Peyer's patch (tissue), 4 donors: Measurements from ENCODE around the gene PXMP4. TPM values are rescaled to one million over a fixed set of nuclear protein-coding genes. Genes with fewer than 3 reads are reported as not detected.

Experiments used
- DNase-seq, 3 donors: peaks; one replicate each; pipeline ENCODE4 v3.0.0-alpha.2; 2017 to 2019
- H3K27ac ChIP-seq, 4 donors: fragments of 200-600 bp; sonication (generic); one replicate each; pipeline ENCODE4 v1.5.1; 2016 to 2019
- H3K27me3 ChIP-seq, 2 donors: fragments of 200-600 bp; sonication (generic); one replicate each; pipeline ENCODE4 v1.5.1; 2019
- H3K36me3 ChIP-seq, 3 donors: fragments of 200-600 bp; sonication (generic); one replicate each; pipeline ENCODE4 v1.5.1; 2016 to 2019
- H3K4me1 ChIP-seq, 4 donors: fragments of 200-600 bp; sonication (generic); one replicate each; pipeline ENCODE4 v1.5.1; 2016 to 2019
- H3K4me3 ChIP-seq, 4 donors: fragments of 200-600 bp; sonication (generic); 1 replicate in 3 of 4; 2 replicates in 1 of 4; pipeline ENCODE4 v1.5.1; 2016 to 2019; ENCODE audit warnings: mild to moderate bottlenecking in 1 of 4
- H3K9me3 ChIP-seq, 4 donors: fragments of 200-600 bp; sonication (generic); one replicate each; pipeline ENCODE4 v1.5.1; 2016 to 2019; ENCODE audit warnings: mild to moderate bottlenecking in 1 of 4
- POLR2A ChIP-seq, 2 donors: fragments of 450-650 bp; IDR thresholded peaks; one replicate each; pipeline ENCODE4 v1.5.1; 2017; ENCODE audit warnings: antibody characterized with exemption in 2 of 2, mild to moderate bottlenecking in 2 of 2, moderate library complexity in 2 of 2
- total RNA-seq, 4 donors: library from RNA; depleted of rRNA; stranded (reverse); fragments of >200 nt; gene quantifications; one replicate each; pipeline ENCODE4 v1.1.0, GENCODE V29; 2016
- TF ChIP-seq, protein P1 (sequence below), 6 experiments: fragments of 450-650 bp in 4 of 6; fragments of 200-600 bp in 2 of 6; sonication (generic) in 1 of 6; IDR thresholded peaks; one replicate each; pipeline ENCODE4 v1.5.1; 2017 to 2019; ENCODE audit warnings: antibody characterized with exemption in 6 of 6, mild to moderate bottlenecking in 3 of 6, moderate library complexity in 1 of 6

The PXMP4 gene
- total RNA-seq, 4 donors from 2014 or later, result 0.83 to 15.3 (median 8.1) TPM

DNA sequence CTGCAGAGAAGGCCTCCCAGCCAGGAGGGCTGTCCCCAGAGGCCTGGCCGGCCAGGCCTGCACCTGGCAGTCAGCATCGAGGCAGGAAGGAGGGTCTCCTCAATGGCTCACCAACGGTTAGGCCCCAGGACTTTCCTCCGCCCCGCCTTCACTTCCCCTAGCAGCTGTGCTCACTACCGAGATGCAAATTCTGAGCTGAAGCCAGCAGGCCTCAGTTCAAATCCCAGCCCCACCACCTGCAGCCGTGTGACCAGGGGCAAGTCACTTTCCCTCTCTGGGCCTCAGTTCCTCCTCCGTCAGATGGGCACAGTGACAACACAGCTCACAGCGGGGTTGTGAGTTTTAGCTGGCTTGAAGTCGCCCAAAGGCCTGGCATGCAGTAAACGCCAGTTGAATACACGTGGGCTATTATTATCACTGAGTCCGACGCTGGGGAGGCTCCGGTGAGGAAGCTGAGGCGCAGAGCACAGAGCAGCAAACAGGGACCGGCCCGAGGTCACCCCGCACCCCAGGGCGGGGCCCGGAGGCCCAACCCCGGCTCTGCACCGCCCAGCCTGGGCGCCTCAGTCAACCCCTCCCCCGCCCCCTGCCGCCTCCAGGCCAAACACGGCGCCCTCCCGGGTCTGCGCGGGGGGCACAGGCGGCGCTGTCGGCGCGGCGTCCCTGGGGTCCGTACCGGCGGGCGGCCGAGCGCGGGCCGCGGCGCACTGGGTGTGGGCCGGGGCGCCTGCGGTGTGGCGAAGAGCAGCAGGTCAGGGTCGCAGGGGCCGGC, 34.6 kb downstream of the PXMP4 start:
- DNase-seq, result peak; percentile 63 to 82 (median 73)
- H3K4me1 ChIP-seq, result peaks cover 0 to 19% (median 14%) of the 10 kb centered on the region in 4 donors
- no peaks in the 10 kb centered on the region for H3K36me3 ChIP-seq
- TF ChIP-seq, protein P1, sequence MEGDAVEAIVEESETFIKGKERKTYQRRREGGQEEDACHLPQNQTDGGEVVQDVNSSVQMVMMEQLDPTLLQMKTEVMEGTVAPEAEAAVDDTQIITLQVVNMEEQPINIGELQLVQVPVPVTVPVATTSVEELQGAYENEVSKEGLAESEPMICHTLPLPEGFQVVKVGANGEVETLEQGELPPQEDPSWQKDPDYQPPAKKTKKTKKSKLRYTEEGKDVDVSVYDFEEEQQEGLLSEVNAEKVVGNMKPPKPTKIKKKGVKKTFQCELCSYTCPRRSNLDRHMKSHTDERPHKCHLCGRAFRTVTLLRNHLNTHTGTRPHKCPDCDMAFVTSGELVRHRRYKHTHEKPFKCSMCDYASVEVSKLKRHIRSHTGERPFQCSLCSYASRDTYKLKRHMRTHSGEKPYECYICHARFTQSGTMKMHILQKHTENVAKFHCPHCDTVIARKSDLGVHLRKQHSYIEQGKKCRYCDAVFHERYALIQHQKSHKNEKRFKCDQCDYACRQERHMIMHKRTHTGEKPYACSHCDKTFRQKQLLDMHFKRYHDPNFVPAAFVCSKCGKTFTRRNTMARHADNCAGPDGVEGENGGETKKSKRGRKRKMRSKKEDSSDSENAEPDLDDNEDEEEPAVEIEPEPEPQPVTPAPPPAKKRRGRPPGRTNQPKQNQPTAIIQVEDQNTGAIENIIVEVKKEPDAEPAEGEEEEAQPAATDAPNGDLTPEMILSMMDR (IDR thresholded peaks at IDR 0.05), result no peak
- TF ChIP-seq POLR2A (IDR thresholded peaks at IDR 0.05), result no peak
- no peaks in the 10 kb centered on the region for H3K27me3 ChIP-seq
- peak overlapping the region; percentile 30 to 73 (median 63) for H3K4me3 ChIP-seq
- H3K9me3 ChIP-seq, result no peaks in the 10 kb centered on the region
- peak overlapping the region; percentile 56 to 80 (median 66) for H3K27ac ChIP-seq

DNA sequence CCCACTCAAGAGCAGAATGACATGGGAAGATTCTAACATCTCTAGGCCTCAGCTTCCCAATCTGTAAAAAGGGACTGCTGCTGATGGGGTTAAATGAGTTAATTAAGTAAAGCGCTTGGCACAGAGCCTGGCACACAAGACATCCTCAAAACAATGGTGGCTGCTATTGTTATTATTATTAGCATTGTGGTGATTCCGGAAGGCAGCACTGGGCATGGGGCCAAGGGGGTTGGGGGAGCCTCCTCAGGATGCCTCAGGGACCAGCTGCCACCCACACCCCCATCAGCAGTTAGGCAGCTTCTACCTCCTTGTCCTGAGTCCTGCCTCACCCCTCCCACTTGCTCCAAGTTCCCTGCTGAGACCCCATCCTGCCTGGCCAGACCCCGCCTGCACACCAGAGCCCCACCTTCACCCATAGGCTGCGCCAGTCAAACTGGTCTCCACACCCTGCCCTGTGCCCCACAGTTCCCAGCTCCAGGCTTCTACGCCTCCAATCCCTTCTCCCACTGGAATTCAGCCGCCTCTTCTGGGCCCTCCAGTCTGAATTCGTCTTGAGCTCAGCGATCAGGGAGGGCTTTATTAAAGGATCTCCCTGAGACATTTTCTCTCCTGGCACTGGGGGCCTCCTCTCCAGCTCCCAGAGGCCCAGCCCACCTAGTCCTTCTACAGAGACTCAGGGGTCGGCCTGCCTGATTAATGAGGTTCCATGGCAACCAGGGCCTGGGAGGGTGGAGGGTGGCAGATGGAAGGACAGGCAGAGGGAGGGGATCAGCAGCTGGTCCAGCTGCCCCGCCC, 35.4 kb downstream of the PXMP4 start:
- H3K36me3 ChIP-seq, result no peaks in the 10 kb centered on the region
- H3K4me3 ChIP-seq, result peak overlapping the region in 1 of 4 donors; percentile 58
- H3K4me1 ChIP-seq, result peaks cover 0 to 19% (median 17%) of the 10 kb centered on the region in 4 donors
- peak overlapping the region; percentile 56 to 80 (median 66) for H3K27ac ChIP-seq
- H3K9me3 ChIP-seq, result no peaks in the 10 kb centered on the region
- TF ChIP-seq POLR2A (IDR thresholded peaks at IDR 0.05), result no peak
- TF ChIP-seq, protein P1 (IDR thresholded peaks at IDR 0.05), result no peak
- no peaks in the 10 kb centered on the region for H3K27me3 ChIP-seq
- no peak for DNase-seq

DNA sequence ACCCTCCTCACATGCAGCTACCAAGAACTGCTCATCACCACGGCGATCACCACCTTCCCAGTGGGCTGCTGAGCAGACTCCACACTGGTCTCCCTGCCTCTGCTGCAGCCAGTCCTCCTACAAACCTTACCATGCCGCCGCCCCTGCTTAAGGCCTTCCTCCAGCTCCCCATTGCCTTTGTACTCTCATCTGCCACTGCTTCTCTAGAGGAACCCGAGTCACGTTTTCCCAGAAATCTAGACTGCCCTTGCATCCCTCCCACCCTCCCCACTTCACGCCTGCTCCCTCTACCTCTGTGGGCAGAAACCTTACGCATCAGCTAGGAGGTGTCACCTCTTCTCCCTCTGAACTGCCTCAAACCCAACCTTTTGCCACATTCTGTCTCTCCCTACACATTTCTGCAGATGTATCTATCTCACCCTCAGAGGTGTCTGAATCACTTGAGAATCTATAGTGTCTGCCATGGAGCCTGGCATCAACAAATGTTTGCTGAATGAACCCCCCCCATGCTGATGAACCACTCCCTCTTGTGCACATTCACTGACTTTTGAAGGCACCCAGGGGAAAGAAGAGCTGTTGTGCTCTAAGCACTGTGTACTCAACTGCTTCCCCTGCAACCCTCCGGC, 38.3 kb downstream of the PXMP4 start:
- no peaks in the 10 kb centered on the region for H3K9me3 ChIP-seq
- H3K27me3 ChIP-seq, result no peaks in the 10 kb centered on the region
- TF ChIP-seq, protein P1 (IDR thresholded peaks at IDR 0.05), result no peak

DNA sequence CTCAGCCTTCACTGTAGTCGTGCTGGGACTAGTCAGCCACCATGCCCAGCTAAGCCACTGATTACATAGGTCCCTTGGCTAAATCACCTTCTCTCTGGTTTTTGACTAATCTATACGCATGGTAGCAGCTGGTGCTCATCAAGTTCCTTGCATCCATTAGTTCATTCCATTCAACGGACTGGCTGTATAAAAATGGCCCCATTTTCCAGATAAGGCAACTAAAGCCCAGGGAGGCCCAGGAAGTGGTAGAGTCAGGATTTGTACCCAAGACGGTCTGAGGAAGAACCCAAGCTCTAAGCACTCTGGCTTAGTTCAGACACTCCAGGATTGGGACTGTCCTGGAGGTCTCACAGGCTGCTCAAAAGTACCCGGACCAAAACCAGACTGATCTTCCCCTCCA, 38.8 kb downstream of the PXMP4 start:
- no peak for TF ChIP-seq POLR2A (IDR thresholded peaks at IDR 0.05)
- TF ChIP-seq, protein P1 (IDR thresholded peaks at IDR 0.05), result no peak
- peaks cover 0 to 21% (median 17%) of the 10 kb centered on the region in 4 donors for H3K4me1 ChIP-seq
- no peaks in the 10 kb centered on the region for H3K9me3 ChIP-seq
- no peak overlapping the region for H3K27ac ChIP-seq
- DNase-seq, result no peak
- H3K36me3 ChIP-seq, result no peaks in the 10 kb centered on the region
- no peaks in the 10 kb centered on the region for H3K27me3 ChIP-seq
- no peak overlapping the region for H3K4me3 ChIP-seq

More for the DNA sequence above, 38.3 kb downstream of the PXMP4 start:
- Histone ChIP-seq H3K4me3 (no peak overlapping the region), H3K27ac (no peak overlapping the region), H3K36me3 (no peaks in the 10 kb centered on the region), H3K4me1 (peaks cover 0 to 24% (median 18%) of the 10 kb centered on the region in 4 donors)
- no peak for DNase-seq

DNA sequence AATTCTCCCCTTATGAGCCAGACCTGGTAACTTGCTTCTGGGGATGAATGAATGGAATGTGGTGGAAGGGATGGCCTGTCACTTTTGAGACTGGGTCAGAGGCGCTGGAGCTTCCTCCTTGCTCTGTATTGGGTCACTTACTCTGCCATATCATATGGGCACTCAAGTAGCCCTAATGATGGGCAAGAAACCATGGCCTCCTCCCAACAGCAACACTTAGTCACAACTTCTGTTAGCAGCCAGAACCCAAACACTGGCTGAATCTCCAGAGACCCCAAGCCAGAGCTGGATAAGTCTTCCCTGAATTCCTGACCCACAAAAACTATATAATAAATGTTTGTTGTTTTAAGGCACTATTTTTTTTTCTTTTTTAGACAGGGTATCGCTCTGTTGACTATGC, 39.4 kb downstream of the PXMP4 start:
- no peak for DNase-seq
- Histone ChIP-seq H3K36me3 (no peaks in the 10 kb centered on the region), H3K27me3 (no peaks in the 10 kb centered on the region), H3K9me3 (no peaks in the 10 kb centered on the region), H3K4me1 (peaks cover 0 to 21% (median 19%) of the 10 kb centered on the region in 4 donors), H3K27ac (peak overlapping the region in 1 of 4 donors; percentile 60), H3K4me3 (no peak overlapping the region)
- TF ChIP-seq, protein P1 (IDR thresholded peaks at IDR 0.05), result no peak
- no peak for TF ChIP-seq POLR2A (IDR thresholded peaks at IDR 0.05)
